ENCODE data around the gene TNFRSF19. TPM values are rescaled to one million over a fixed set of nuclear protein-coding genes. Genes with fewer than 3 reads are reported as not detected.

TNFRSF19 gene
- total and polyA plus RNA-seq, 2 of the 8 experiments (the other 6 are each of a cell fraction or from before 2014, with no cell fraction given) = 0.50 to 0.95 TPM

DNA sequence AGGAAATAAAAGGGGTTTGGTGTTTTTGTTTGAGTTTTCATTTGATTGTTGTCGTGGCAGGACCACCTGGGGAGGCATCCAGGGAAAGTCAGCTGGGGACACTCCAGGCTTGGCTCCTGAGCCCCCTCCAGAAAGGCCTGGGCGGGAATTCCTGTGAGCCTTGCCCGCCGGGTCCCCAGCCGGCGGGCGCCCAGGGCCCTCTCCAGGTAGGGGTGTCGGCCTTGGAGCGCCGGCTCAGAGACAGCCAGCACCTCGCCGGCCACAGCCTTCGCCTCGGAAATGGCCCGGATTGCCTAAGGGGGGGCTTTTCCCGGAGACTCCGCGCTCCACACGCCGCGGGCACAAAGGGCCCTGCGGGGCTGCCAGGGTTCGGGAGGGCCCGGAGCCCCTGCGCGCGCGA is 125.0 kb downstream of the TNFRSF19 start:
- Histone ChIP-seq H3K9me3 (ENCODE audit: insufficient read depth in 2 of 2, low read depth in 1 of 2, low read length in 1 of 2) (no peaks in the 10 kb centered on the region), H2BK15ac (ENCODE audit: low read length) (no peak overlapping the region), H3K14ac (ENCODE audit: insufficient read length) (no peak overlapping the region), H3K23me2 (ENCODE audit: low read depth, low read length) (no peaks in the 10 kb centered on the region), H3K56ac (replicated peaks; ENCODE audit: insufficient read length, low read depth, low read length) (no peak overlapping the region), H2BK120ac (replicated peaks; ENCODE audit: low read depth, low read length) (no peak overlapping the region), H3K79me1 (ENCODE audit: low read depth, low read length) (no peaks in the 10 kb centered on the region), H3K4ac (replicated peaks; ENCODE audit: insufficient read length, low read depth, low read length) (no peak overlapping the region), H4K8ac (ENCODE audit: extremely low read depth, insufficient read depth, low read length) (no peak overlapping the region), H3K27ac (ENCODE audit: low read depth, low read length) (no peak overlapping the region), H4K20me1 (replicated peaks in 1 of 2; ENCODE audit: control insufficient read depth in 1 of 2, insufficient read depth in 2 of 2, low read length in 2 of 2) (no peaks in the 10 kb centered on the region), H2BK20ac (ENCODE audit: low read length) (no peak overlapping the region), H3K36me3 (ENCODE audit: control insufficient read depth in 2 of 4, insufficient read depth in 4 of 4, low read length in 3 of 4) (no peaks in the 10 kb centered on the region), H3K27me3 (replicated peaks in 1 of 4; ENCODE audit: control insufficient read depth in 3 of 4, extremely low read depth in 1 of 4, insufficient read depth in 3 of 4, low read length in 3 of 4) (no peaks in the 10 kb centered on the region), H3K4me2 (ENCODE audit: insufficient read depth in 1 of 2, low read depth in 2 of 2, low read length in 2 of 2) (no peak overlapping the region), H2BK12ac (ENCODE audit: low read depth, low read length) (no peak overlapping the region), H3K79me2 (ENCODE audit: control insufficient read depth in 1 of 2, insufficient read depth in 2 of 2, low read length in 2 of 2) (no peaks in the 10 kb centered on the region), H2AFZ (ENCODE audit: low read length) (no peak overlapping the region), H2AK5ac (ENCODE audit: low read depth, low read length) (no peak overlapping the region), H3K4me3 (ENCODE audit: extremely low read depth in 1 of 4, insufficient read depth in 2 of 4, low read depth in 3 of 4, low read length in 4 of 4) (no peak overlapping the region), H3K23ac (ENCODE audit: insufficient read length) (no peak overlapping the region), H4K5ac (ENCODE audit: insufficient read length, low read depth, low read length) (no peak overlapping the region), H3K9ac (replicated peaks in 1 of 4; ENCODE audit: extremely low read depth in 1 of 4, low read depth in 3 of 4, low read length in 3 of 4) (no peak overlapping the region), H3K18ac (ENCODE audit: extremely low read depth, low read length) (no peak overlapping the region; the same call in 1 of the 2 replicates), H4K91ac (replicated peaks; ENCODE audit: insufficient read length, low read length) (no peak overlapping the region), H3K4me1 (replicated peaks in 1 of 4; ENCODE audit: control insufficient read depth in 3 of 4, insufficient read depth in 4 of 4, low read length in 3 of 4) (peaks cover 4 to 11% (median 7%) of the 10 kb centered on the region in 4 experiments), H2BK5ac (ENCODE audit: low read depth, low read length) (no peak overlapping the region)
- TF ChIP-seq, protein P1, sequence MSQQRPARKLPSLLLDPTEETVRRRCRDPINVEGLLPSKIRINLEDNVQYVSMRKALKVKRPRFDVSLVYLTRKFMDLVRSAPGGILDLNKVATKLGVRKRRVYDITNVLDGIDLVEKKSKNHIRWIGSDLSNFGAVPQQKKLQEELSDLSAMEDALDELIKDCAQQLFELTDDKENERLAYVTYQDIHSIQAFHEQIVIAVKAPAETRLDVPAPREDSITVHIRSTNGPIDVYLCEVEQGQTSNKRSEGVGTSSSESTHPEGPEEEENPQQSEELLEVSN (IDR thresholded peaks at IDR 0.05) = no peak
- TF ChIP-seq CTBP2 (IDR thresholded peaks at IDR 0.05; ENCODE audit: borderline replicate concordance, insufficient read depth, insufficient read length, low read length) = no peak
- TF ChIP-seq, protein P2, sequence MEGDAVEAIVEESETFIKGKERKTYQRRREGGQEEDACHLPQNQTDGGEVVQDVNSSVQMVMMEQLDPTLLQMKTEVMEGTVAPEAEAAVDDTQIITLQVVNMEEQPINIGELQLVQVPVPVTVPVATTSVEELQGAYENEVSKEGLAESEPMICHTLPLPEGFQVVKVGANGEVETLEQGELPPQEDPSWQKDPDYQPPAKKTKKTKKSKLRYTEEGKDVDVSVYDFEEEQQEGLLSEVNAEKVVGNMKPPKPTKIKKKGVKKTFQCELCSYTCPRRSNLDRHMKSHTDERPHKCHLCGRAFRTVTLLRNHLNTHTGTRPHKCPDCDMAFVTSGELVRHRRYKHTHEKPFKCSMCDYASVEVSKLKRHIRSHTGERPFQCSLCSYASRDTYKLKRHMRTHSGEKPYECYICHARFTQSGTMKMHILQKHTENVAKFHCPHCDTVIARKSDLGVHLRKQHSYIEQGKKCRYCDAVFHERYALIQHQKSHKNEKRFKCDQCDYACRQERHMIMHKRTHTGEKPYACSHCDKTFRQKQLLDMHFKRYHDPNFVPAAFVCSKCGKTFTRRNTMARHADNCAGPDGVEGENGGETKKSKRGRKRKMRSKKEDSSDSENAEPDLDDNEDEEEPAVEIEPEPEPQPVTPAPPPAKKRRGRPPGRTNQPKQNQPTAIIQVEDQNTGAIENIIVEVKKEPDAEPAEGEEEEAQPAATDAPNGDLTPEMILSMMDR (IDR thresholded peaks at IDR 0.05; ENCODE audit: control extremely low read depth in 1 of 3, insufficient read depth in 1 of 3, low read depth in 1 of 3, low read length in 3 of 3) = no peak
- 90% methylated on average over 27 of the region's 28 CpGs; no CpG with 5 or more reads in 1 of the 2 experiments for WGBS, 2 experiments (ENCODE audit: extremely low coverage in 1 of 2, insufficient coverage in 1 of 2, insufficient read length in 1 of 2, insufficient replicate concordance in 2 of 2, low coverage in 1 of 2, low lambda C conversion rate in 2 of 2, missing lambda C conversion rate in 1 of 2)
- FAIRE-seq (no peak), DNase-seq (ENCODE audit: low read depth in 1 of 2, low spot score in 2 of 2) (no peak)
- CTCF ChIA-PET (ENCODE audit: partially characterized antibody) = no interaction called here
- POLR2A ChIA-PET (ENCODE audit: partially characterized antibody) = no interaction called here
